MM.1S (cell line): ENCODE measurements around the gene SLC6A3.

Experiments
- DNase-seq: peaks from one replicate; pipeline ENCODE4 v3.0.0-alpha.2; 2015
- H2AFZ ChIP-seq: fragments of 300-600 bp; sonication (generic); 2 replicates; pipeline ENCODE4 v1.6.0; 2016; ENCODE audit warnings: antibody characterized with exemption, low read length
- H3F3A ChIP-seq: fragments of 300-600 bp; sonication (generic); 2 replicates; pipeline ENCODE4 v1.6.1; 2016; ENCODE audit warnings: mild to moderate bottlenecking, antibody characterized with exemption, low read length, moderate library complexity, mixed read lengths; ENCODE audit not compliant: insufficient read depth
- H3K27ac ChIP-seq: fragments of 300-600 bp; sonication (generic); 2 replicates; pipeline ENCODE4 v1.5.1; 2016; ENCODE audit warnings: mild to moderate bottlenecking, low read length
- H3K27me3 ChIP-seq: fragments of 300-600 bp; sonication (generic); replicated peaks from 2 replicates; pipeline ENCODE4 v1.6.0; 2016; ENCODE audit warnings: low read length; ENCODE audit not compliant: insufficient read depth
- H3K36me3 ChIP-seq: fragments of 300-600 bp; sonication (generic); replicated peaks from 2 replicates; pipeline ENCODE4 v1.6.1; 2016; ENCODE audit warnings: mild to moderate bottlenecking, low read length, mixed read lengths; ENCODE audit not compliant: insufficient read depth
- H3K4me1 ChIP-seq: fragments of 300-600 bp; sonication (generic); 2 replicates; pipeline ENCODE4 v1.6.1; 2016; ENCODE audit warnings: low read length, mixed read lengths
- H3K4me2 ChIP-seq: fragments of 300-600 bp; sonication (generic); 2 replicates; pipeline ENCODE4 v1.6.0; 2016; ENCODE audit warnings: low read depth, low read length
- H3K4me3 ChIP-seq: fragments of 300-600 bp; sonication (generic); 2 replicates; pipeline ENCODE4 v1.5.1; 2016; ENCODE audit warnings: low read length, mixed read lengths
- H3K79me2 ChIP-seq: fragments of 300-600 bp; sonication (generic); 2 replicates; pipeline ENCODE4 v1.6.1; 2016; ENCODE audit warnings: mixed run types, low read length, mixed read lengths
- H3K9ac ChIP-seq: fragments of 300-600 bp; sonication (generic); 2 replicates; pipeline ENCODE4 v1.6.1; 2016; ENCODE audit warnings: low read length, mixed read lengths
- H3K9me2 ChIP-seq: fragments of 300-600 bp; sonication (generic); replicated peaks from 2 replicates; pipeline ENCODE4 v1.6.1; 2016; ENCODE audit warnings: mild to moderate bottlenecking, low read length, mixed read lengths; ENCODE audit not compliant: insufficient read depth
- H3K9me3 ChIP-seq: fragments of 300-600 bp; sonication (generic); replicated peaks from 2 replicates; pipeline ENCODE4 v1.6.1; 2016; ENCODE audit warnings: mild to moderate bottlenecking, low read length, mixed read lengths; ENCODE audit not compliant: insufficient read depth
- H4K20me1 ChIP-seq: fragments of 300-600 bp; sonication (generic); 2 replicates; pipeline ENCODE4 v1.6.1; 2016; ENCODE audit warnings: mild to moderate bottlenecking, low read length, moderate library complexity, mixed read lengths; ENCODE audit not compliant: insufficient read depth
- CTCF ChIP-seq: fragments of 300-600 bp; sonication (generic); IDR thresholded peaks from 2 replicates; pipeline ENCODE4 v1.5.1; 2016; ENCODE audit warnings: antibody characterized with exemption, low read length, mixed read lengths
- EZH2 ChIP-seq: fragments of 300-600 bp; sonication (generic); optimal IDR thresholded peaks from 2 replicates; pipeline ENCODE3; 2017; ENCODE audit warnings: low read depth, mild to moderate bottlenecking, antibody characterized with exemption, low read length, mixed read lengths
- EZH2phosphoT487 ChIP-seq: fragments of 300-600 bp; sonication (generic); IDR thresholded peaks from 2 replicates; pipeline ENCODE4 v1.6.1; 2018; ENCODE audit warnings: antibody characterized with exemption, low read length

Gene SLC6A3

GRCh38 chr5:1367149-1367548 is 78.1 kb downstream of the SLC6A3 start:
- Histone ChIP-seq H3K79me2 (no peaks in the 10 kb centered on the region), H3K27ac (no peak overlapping the region), H2AFZ (no peak overlapping the region), H3K9me2 (no peaks in the 10 kb centered on the region), H3K4me1 (no peaks in the 10 kb centered on the region), H3F3A (no peaks in the 10 kb centered on the region), H3K9ac (no peak overlapping the region), H3K36me3 (no peaks in the 10 kb centered on the region), H3K4me2 (no peak overlapping the region), H3K4me3 (no peak overlapping the region), H3K9me3 (no peaks in the 10 kb centered on the region), H3K27me3 (peaks cover 23% of the 10 kb centered on the region; the same call in 1 of the 2 replicates), H4K20me1 (no peaks in the 10 kb centered on the region)
- TF ChIP-seq EZH2 (no peak), CTCF (no peak), EZH2phosphoT487 (no peak)
- DNase-seq = no peak

- no peak for TF ChIP-seq CTCF
- TF ChIP-seq EZH2phosphoT487 = no peak
- TF ChIP-seq EZH2 = no peak
- Histone ChIP-seq H3K9ac (no peak overlapping the region), H3K9me3 (no peaks in the 10 kb centered on the region), H3K27ac (no peak overlapping the region), H3K4me1 (no peaks in the 10 kb centered on the region), H2AFZ (no peak overlapping the region), H4K20me1 (no peaks in the 10 kb centered on the region), H3K36me3 (no peaks in the 10 kb centered on the region), H3K9me2 (no peaks in the 10 kb centered on the region), H3K4me2 (no peak overlapping the region), H3K79me2 (no peaks in the 10 kb centered on the region), H3K4me3 (no peak overlapping the region), H3K27me3 (peaks cover 23% of the 10 kb centered on the region; the same call in 1 of the 2 replicates), H3F3A (no peaks in the 10 kb centered on the region)
- no peak for DNase-seq
These were observed 78.7 kb downstream of the SLC6A3 start for GRCh38 chr5:1366514-1366913.

GRCh38 chr5:1364211-1364610 is 81.0 kb downstream of the SLC6A3 start:
- no peaks in the 10 kb centered on the region for H3K4me1 ChIP-seq
- no peak overlapping the region for H2AFZ ChIP-seq
- no peaks in the 10 kb centered on the region for H3K9me3 ChIP-seq
- no peaks in the 10 kb centered on the region for H4K20me1 ChIP-seq
- TF ChIP-seq CTCF (no peak), EZH2phosphoT487 (no peak)
- H3K36me3 ChIP-seq = no peaks in the 10 kb centered on the region
- H3F3A ChIP-seq = no peaks in the 10 kb centered on the region
- H3K9ac ChIP-seq = no peak overlapping the region
- no peak overlapping the region for H3K27ac ChIP-seq
- no peak for DNase-seq
- H3K4me3 ChIP-seq = no peak overlapping the region
- H3K4me2 ChIP-seq = no peak overlapping the region
- peaks cover 23% of the 10 kb centered on the region; the same call in 1 of the 2 replicates for H3K27me3 ChIP-seq
- H3K9me2 ChIP-seq = no peaks in the 10 kb centered on the region
- no peaks in the 10 kb centered on the region for H3K79me2 ChIP-seq
